Activated T-cell treated with anti-CD3 and anti-CD28 coated beads, Interleukin-2, amount 50 U/mL, for 72 hours (primary cell): ENCODE results near the gene HTR3E. TPM values are rescaled to one million over a fixed set of nuclear protein-coding genes. Genes with fewer than 3 reads are reported as not detected.
"Not testable (repeated sequence)": the region's sequence is repeated elsewhere in the genome, so short reads cannot be mapped to it uniquely, and the experiment has no call there.

Source experiments
- ATAC-seq, 2 donors: fragments of 150-1000 bp; cut with Tn5 transposase; replicated peaks in 1 of 2; 2 replicates each; pipeline ENCODE4 v1.10.0; 2021; ENCODE audit warnings: moderate library complexity in 2 of 2, mild to moderate bottlenecking in 1 of 2
- DNase-seq, 2 donors: peaks; one replicate each; pipeline ENCODE4 v3.0.0; 2021 to 2022; ENCODE audit warnings: mixed read lengths in 1 of 2
- H3K27ac Mint-ChIP-seq: one replicate; pipeline ENCODE4 v1.8.0; 2022; ENCODE audit warnings: mild to moderate bottlenecking, moderate library complexity, mixed read lengths
- H3K27me3 Mint-ChIP-seq: one replicate; pipeline ENCODE4 v1.8.0; 2022; ENCODE audit warnings: low read depth, mixed read lengths
- H3K36me3 Mint-ChIP-seq, 2 donors: one replicate each; pipeline ENCODE4 v1.8.0; 2022; ENCODE audit warnings: mixed read lengths in 2 of 2, mild to moderate bottlenecking in 1 of 2; ENCODE audit not compliant: insufficient read depth in 2 of 2
- H3K4me1 Mint-ChIP-seq: one replicate; pipeline ENCODE4 v1.8.0; 2022; ENCODE audit warnings: low read depth, mixed read lengths
- H3K4me3 Mint-ChIP-seq, 2 donors: one replicate each; pipeline ENCODE4 v1.8.0; 2022; ENCODE audit warnings: mild to moderate bottlenecking in 2 of 2, mixed read lengths in 2 of 2, moderate library complexity in 2 of 2
- H3K9me3 Mint-ChIP-seq, 2 donors: one replicate each; pipeline ENCODE4 v1.8.0; 2022; ENCODE audit warnings: mixed read lengths in 2 of 2
- total RNA-seq, 2 donors: library from RNA; stranded (reverse); gene quantifications; one replicate each; pipeline ENCODE4 v1.2.3, GENCODE V29; 2022

HTR3E gene, protein sequence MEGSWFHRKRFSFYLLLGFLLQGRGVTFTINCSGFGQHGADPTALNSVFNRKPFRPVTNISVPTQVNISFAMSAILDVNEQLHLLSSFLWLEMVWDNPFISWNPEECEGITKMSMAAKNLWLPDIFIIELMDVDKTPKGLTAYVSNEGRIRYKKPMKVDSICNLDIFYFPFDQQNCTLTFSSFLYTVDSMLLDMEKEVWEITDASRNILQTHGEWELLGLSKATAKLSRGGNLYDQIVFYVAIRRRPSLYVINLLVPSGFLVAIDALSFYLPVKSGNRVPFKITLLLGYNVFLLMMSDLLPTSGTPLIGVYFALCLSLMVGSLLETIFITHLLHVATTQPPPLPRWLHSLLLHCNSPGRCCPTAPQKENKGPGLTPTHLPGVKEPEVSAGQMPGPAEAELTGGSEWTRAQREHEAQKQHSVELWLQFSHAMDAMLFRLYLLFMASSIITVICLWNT
- total RNA-seq: not detected

DNA sequence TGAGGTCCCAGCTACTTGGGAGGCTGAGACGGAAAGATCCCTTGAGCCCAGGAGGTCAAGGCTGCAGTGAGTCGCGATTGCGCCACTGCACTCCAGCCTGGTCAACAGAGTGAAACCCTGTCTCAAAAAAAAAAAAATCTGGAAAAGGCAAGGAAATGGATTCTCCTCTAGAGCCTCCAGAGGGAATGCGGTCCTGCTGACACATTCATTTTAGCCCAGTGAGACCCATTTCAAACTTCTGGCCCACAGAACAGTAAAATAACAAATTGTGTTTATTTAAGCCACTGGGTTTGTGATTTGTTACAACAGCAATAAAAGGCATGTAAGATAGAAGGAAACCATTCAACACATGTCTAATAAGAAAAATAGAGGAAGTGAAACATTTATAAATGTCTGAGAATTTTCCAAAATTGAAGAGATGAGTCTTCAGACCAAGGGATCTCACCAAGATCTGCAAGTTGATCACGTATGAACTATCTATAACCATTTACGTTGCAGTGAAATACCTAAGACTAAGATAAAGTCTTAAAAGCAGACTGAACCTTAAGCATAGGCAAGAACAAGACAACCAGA is at the start of gene HTR3E:
TSS of gene HTR3E (plus strand) at position 254 of the 573 bp plus-strand sequence. CDS start 466 bp downstream, outside the sequence.
- Mint-ChIP-seq H3K27me3 (peaks cover 16% of the 10 kb centered on the region), H3K4me3 (no peak within 1 kb of the TSS), H3K9me3 (peaks cover 0 to 5% of the 10 kb centered on the region in 2 donors), H3K36me3 (peaks cover 6 to 8% of the 10 kb centered on the region in 2 donors), H3K4me1 (no peaks in the 10 kb centered on the region), H3K27ac (no peak within 1 kb of the TSS)
- DNase-seq (no peak), ATAC-seq (no peak)

DNA sequence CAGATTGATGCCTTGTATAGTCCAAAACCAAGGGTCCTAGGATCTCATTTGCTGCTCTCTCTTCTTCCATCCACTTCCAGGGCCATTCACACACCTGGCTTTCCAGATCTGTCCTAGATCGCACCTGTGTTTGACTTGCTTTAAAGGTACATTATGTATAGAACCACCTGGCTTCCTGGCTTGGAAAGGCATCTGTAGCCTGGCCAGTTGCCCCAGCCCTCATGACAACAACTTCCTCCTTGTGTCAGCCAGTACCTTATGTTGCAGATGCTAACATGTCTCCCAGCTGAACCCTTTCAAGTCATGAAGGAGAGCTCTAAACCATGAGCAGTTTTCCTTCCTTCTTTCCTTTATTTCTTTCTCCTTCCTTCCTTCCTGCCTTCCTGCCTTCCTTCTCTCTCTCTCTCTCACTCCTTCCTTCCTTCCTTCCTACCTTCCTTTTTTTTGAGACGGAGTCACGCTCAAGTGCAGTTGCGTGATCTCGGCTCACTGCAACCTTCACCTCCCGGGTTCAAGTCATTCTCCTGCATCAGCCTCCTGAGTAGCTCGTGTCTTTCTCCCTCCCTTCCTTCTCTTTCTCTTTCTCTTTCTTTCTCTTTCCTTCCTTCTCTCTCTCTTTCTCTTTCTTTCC is 46.5 kb upstream of the HTR3E start:
- DNase-seq (no peak), ATAC-seq (no peak)
- Mint-ChIP-seq H3K27ac (no peak overlapping the region), H3K27me3 (peaks cover 16% of the 10 kb centered on the region), H3K9me3 (no peaks in the 10 kb centered on the region), H3K4me3 (no peak overlapping the region), H3K4me1 (no peaks in the 10 kb centered on the region), H3K36me3 (no peaks in the 10 kb centered on the region)

DNA sequence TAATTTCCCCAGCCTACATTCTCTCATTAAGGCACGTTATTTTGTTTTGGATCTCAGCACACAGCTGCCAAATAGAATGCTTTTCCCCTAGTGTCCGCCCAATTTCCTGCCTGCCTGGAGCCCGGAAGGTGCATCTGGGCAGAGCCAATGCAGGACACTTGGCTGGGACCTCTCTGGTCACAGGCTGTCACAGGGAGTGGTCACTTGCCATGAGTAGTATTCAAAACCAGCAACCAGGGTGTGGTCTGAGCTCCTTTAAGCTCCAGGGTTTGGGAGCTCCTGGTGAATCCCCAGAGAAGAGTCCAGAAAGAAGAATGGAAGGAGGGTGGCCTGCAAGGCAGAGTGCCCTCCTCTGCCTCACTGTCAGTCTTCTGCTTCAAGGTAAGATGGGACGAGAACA is 44.1 kb upstream of the HTR3E start, which contains the start of gene HTR3C:
TSS of gene HTR3C (plus strand) at position 281 of the 400 bp plus-strand sequence. CDS start at position 315, 34 bp downstream.
- no peak for ATAC-seq
- Mint-ChIP-seq H3K4me3 (no peak within 1 kb of the TSS), H3K9me3 (no peaks in the 10 kb centered on the region), H3K4me1 (no peaks in the 10 kb centered on the region), H3K27me3 (peaks cover 16% of the 10 kb centered on the region), H3K36me3 (no peaks in the 10 kb centered on the region), H3K27ac (no peak within 1 kb of the TSS)
- DNase-seq: no peak

DNA sequence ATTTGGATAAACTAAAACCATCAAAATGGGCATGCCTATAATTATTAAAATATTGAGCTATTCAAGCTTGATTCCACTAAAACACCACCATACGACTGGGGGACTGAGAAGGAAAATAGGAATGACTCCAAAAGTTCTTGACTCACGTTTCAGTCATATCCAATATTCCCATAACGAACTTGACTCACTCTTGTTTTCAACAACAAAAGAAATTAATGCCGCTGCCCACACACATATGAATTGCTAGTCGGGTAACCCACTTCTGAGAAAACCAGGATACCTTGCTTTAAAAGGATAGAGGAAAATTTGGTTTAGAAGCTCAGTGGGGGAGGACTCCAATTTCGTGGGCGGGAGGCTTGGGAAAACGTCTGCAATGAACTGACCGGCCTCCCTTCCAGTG is 38.8 kb upstream of the HTR3E start:
- H3K9me3 Mint-ChIP-seq: no peaks in the 10 kb centered on the region
- ATAC-seq (no peak), DNase-seq (no peak)
- no peak overlapping the region for H3K4me3 Mint-ChIP-seq
- no peaks in the 10 kb centered on the region for H3K27me3 Mint-ChIP-seq
- H3K27ac Mint-ChIP-seq: no peak overlapping the region
- no peaks in the 10 kb centered on the region for H3K36me3 Mint-ChIP-seq
- no peaks in the 10 kb centered on the region for H3K4me1 Mint-ChIP-seq

DNA sequence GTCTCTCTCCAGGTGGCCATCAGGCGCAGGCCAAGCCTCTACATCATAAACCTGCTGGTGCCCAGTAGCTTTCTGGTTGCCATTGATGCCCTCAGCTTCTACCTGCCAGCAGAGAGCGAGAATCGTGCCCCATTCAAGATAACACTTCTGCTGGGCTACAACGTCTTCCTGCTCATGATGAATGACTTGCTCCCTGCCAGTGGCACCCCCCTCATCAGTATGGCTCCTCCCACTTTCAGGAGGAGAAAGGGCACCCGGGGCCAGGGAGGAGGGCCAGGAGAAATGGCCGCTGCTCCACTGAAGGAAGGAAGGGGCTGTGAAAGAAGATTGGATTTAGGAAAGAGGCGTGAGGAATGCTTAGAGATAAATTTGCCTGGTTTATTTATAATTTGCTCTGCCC is 37.4 kb upstream of the HTR3E start:
- Mint-ChIP-seq H3K27me3 (no peaks in the 10 kb centered on the region), H3K4me3 (no peak overlapping the region), H3K9me3 (no peaks in the 10 kb centered on the region), H3K4me1 (no peaks in the 10 kb centered on the region), H3K27ac (no peak overlapping the region), H3K36me3 (no peaks in the 10 kb centered on the region)
- DNase-seq: no peak
- ATAC-seq: no peak

DNA sequence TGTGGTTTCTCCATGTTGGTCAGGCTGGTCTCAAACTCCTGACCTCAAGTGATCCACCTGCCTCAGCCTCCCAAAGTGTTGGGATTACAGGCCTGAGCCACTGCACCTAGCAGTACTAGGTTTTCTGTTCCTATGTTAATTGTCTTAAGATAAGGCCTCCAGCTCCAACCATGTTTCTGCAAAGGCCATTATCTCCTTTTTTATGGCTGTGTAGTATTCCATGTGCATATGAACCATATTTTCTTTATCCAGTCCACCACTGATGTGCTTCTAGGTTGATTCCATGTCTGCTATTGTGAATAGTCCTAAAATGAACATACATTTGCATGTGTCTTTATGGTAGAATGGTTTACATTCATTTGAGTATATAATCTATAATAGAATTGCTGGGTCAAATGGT is 34.2 kb upstream of the HTR3E start:
- H3K27ac Mint-ChIP-seq: no peak overlapping the region
- H3K36me3 Mint-ChIP-seq: no peaks in the 10 kb centered on the region
- H3K27me3 Mint-ChIP-seq: no peaks in the 10 kb centered on the region
- ATAC-seq (no peak), DNase-seq (no peak)
- no peaks in the 10 kb centered on the region for H3K9me3 Mint-ChIP-seq
- no peak overlapping the region for H3K4me3 Mint-ChIP-seq
- H3K4me1 Mint-ChIP-seq: no peaks in the 10 kb centered on the region

DNA sequence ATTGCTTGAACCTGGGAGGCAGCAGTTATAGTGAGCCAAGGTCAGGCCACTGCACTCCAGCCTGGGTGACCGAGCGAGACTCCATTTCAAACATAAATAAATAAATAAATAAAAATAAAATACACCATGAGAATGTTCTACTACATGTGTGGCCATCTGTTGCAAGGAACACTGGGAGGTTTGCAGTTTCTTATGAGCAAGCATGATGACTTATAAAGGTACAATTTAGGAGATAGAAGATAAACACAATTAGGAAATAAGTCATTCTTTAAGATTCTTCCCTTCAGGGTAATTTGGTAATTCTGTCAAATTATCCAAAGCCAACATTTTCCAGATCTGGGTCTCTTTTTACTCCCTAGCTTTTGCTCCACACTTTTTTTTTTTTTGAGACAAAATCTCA is 30.7 kb upstream of the HTR3E start:
- Mint-ChIP-seq H3K36me3 (peaks cover 2 to 3% of the 10 kb centered on the region in 2 donors), H3K4me3 (no peak overlapping the region), H3K9me3 (peaks cover 0 to 4% of the 10 kb centered on the region in 2 donors), H3K27ac (no peak overlapping the region), H3K27me3 (peaks cover 8% of the 10 kb centered on the region), H3K4me1 (no peaks in the 10 kb centered on the region)
- ATAC-seq (no peak), DNase-seq (no peak)

DNA sequence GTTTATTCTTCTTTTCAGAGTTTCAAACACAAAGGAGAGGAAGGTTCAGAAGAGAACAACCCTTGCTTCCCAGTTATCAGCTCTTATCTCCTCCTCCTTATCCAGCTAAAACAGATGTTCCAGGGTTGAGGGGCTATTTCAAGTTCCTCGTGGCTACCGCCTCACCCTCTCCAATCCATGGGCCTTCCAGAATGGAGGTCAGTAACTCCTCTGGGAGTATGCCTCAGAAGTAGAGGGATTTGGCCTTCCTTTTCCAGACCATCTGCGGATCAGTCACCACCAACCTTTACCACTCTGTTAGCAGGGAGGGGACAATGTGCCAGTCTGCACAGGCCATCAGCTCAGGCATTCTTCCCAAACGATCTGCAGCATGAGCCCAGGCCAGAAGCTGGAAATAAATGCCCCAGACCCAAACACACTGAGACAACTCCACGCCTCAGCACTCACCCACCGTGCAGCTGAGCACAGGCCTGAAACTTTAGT is 29.2 kb upstream of the HTR3E start:
- Mint-ChIP-seq H3K27me3 (peaks cover 8% of the 10 kb centered on the region), H3K27ac (no peak overlapping the region), H3K4me3 (no peak overlapping the region), H3K4me1 (no peaks in the 10 kb centered on the region), H3K36me3 (peaks cover 2 to 3% of the 10 kb centered on the region in 2 donors), H3K9me3 (peaks cover 0 to 4% of the 10 kb centered on the region in 2 donors)
- ATAC-seq (no peak), DNase-seq (no peak)

DNA sequence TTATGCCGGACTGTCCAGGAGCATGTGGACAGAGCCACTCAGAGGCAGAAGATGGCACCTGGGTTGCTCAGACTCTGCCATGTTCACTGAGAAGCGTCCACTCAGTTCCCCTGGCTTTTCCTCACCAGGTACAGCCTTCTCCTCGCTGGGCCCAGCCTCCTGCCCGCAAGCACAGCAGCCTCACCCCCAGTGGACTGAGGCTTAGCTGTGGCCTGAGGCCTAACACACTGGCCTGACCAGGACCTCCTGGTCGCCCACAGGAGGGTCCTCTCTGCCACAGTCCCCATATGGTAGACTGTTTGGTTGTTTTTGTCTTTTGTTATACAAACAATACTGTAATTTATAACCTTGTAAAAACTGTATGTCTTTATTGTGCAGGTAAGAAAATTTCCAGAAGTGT is 28.5 kb upstream of the HTR3E start:
- peaks cover 0 to 4% of the 10 kb centered on the region in 2 donors for H3K9me3 Mint-ChIP-seq
- peaks cover 2 to 3% of the 10 kb centered on the region in 2 donors for H3K36me3 Mint-ChIP-seq
- peaks cover 10% of the 10 kb centered on the region for H3K27me3 Mint-ChIP-seq
- H3K4me3 Mint-ChIP-seq: no peak overlapping the region
- H3K27ac Mint-ChIP-seq: no peak overlapping the region
- no peaks in the 10 kb centered on the region for H3K4me1 Mint-ChIP-seq
- ATAC-seq (no peak), DNase-seq (no peak)

DNA sequence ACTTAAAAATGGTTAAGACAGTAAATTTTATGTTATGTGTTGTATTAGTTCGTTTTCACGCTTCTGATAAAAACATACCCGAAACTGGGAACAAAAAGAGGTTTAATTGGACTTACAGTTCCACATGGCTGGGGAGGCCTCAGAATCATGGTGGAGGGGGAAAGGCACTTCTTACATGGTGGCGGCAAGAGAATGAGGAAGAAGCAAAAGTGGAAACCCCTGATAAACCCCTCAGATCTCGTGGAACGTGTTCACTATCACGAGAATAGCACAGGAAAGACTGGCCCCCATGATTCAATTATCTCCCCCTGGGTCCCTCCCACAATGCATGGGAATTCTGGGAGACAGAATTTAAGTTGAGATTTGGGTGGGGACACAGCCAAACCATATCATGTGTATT is 25.7 kb upstream of the HTR3E start:
- H3K4me1 Mint-ChIP-seq, DNase-seq, H3K36me3 Mint-ChIP-seq, H3K4me3 Mint-ChIP-seq, ATAC-seq, H3K9me3 Mint-ChIP-seq, H3K27ac Mint-ChIP-seq: not testable (repeated sequence)
- H3K27me3 Mint-ChIP-seq: peaks cover 18% of the 10 kb centered on the region

DNA sequence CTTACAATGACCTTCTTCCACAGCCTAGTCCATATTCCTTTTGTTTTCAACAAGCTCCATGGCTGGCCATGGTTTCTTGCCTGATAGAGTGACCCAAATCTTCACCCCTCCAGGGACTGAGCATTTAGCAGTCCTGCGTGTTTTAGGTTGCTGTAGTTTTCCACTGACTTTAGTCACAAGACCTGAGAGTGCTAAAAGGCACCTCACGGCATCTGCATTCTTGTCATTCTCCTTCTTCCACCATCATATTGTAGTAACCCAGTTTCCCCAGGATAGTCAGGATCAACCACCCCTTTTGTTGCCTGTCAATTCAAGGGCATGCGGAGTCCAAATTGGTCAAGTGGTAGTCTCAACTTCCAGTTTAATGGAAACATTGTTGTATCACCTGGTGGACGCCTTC is 23.2 kb upstream of the HTR3E start:
- H3K4me3 Mint-ChIP-seq: no peak overlapping the region
- H3K36me3 Mint-ChIP-seq: peaks cover 2 to 3% of the 10 kb centered on the region in 2 donors
- ATAC-seq (no peak), DNase-seq (no peak)
- H3K27me3 Mint-ChIP-seq: peaks cover 18% of the 10 kb centered on the region
- H3K27ac Mint-ChIP-seq: no peak overlapping the region
- no peaks in the 10 kb centered on the region for H3K4me1 Mint-ChIP-seq
- peaks cover 0 to 4% of the 10 kb centered on the region in 2 donors for H3K9me3 Mint-ChIP-seq

DNA sequence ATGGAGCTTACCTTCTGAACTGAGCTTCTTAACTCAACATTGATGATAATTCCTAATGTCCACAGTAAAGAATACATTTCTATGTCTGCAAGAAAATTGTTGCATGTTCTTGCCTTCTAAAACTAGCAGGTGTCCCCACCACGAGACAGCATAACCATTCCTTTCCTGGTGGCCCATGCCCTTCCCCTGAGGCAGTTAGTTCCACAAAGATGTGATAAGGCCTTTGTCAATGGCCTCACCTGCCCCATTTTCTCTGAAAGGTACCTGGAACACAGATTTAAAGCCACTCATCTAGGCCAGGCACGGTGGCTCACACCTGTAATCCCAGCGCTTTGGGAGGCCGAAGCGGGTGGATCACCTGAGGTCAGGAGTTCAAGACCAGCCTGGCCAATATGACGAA is 21.0 kb upstream of the HTR3E start:
- Mint-ChIP-seq H3K27ac (no peak overlapping the region), H3K9me3 (peaks cover 0 to 2% of the 10 kb centered on the region in 2 donors), H3K27me3 (peaks cover 14% of the 10 kb centered on the region), H3K36me3 (peaks cover 2% of the 10 kb centered on the region in 2 donors), H3K4me3 (no peak overlapping the region), H3K4me1 (no peaks in the 10 kb centered on the region)
- DNase-seq (no peak), ATAC-seq (no peak)

DNA sequence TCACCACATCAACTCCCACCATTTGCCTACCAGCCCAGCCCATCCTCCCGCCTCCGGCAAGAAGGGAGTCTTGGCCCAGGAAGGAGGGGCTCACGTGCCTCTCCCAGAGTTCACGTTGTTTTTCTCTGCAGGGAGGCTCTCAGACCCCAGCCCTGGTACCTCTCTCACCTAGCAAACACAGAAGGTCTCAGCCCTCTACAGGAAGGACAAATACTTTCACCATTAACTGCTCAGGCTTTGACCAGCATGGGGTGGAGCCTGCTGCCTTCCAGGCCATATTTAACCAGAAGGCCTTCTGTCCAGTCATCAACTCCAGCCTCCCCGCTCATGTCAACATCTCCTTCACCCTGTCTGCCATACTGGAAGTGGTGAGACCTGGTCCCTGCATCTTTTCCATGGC is 19.0 kb upstream of the HTR3E start:
- peaks cover 11% of the 10 kb centered on the region for H3K27me3 Mint-ChIP-seq
- DNase-seq: no peak
- H3K4me1 Mint-ChIP-seq: no peaks in the 10 kb centered on the region
- H3K4me3 Mint-ChIP-seq: no peak overlapping the region
- H3K36me3 Mint-ChIP-seq: no peaks in the 10 kb centered on the region
- H3K9me3 Mint-ChIP-seq: no peaks in the 10 kb centered on the region
- H3K27ac Mint-ChIP-seq: no peak overlapping the region
- no peak for ATAC-seq
